NCI-H1048 (cell line): ENCODE results near the gene GHITM.
"Not testable (repeated sequence)": the region's sequence is repeated elsewhere in the genome, so short reads cannot be mapped to it uniquely, and the experiment has no call there.

ENCODE experiments used
- DNase-seq: peaks from one replicate; lab custom pipeline; 2025; lab: John Stamatoyannopoulos, UW

Gene GHITM

GRCh38 chr10:84148006-84148597 is 8.8 kb downstream of the GHITM start:
- not testable (repeated sequence) for DNase-seq

DNA sequence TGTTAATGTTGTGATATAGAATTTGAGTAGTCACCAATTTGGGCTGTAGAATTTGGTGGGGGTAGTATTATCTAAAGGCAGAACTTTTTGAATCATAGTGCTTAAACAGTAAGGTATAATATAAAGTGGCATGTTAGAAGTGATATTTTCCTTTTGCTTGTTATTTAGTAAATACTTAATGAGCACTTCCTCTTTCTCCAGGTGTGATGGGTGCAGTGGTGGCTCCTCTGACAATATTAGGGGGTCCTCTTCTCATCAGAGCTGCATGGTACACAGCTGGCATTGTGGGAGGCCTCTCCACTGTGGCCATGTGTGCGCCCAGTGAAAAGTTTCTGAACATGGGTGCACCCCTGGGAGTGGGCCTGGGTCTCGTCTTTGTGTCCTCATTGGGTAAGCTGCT is 10.5 kb downstream of the GHITM start:
- DNase-seq = no peak

GRCh38 chr10:84152769-84153168 is 13.5 kb downstream of the GHITM start:
- no peak for DNase-seq

- DNase-seq = no peak
Measured at GRCh38 chr10:84155521-84155920, 16.2 kb downstream of the GHITM start.

DNA sequence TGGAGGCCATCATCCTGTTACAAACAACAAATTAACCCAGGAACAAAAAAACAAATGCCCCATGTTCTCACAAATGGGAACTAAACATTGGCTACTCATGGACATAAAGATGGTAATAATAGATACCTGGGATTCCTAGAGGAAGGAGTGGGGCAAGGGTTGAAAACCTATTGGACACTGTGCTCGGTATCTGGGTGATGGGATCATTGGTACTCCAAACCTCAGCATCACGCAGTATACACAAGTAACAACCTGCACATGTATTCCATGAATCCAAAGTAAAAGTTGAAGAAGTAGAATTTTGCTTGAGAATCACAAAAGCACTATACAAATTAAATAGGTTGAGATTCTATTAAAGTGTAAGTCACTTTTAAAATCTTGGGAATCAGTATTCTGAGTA is 16.7 kb downstream of the GHITM start:
- DNase-seq = no peak

DNA sequence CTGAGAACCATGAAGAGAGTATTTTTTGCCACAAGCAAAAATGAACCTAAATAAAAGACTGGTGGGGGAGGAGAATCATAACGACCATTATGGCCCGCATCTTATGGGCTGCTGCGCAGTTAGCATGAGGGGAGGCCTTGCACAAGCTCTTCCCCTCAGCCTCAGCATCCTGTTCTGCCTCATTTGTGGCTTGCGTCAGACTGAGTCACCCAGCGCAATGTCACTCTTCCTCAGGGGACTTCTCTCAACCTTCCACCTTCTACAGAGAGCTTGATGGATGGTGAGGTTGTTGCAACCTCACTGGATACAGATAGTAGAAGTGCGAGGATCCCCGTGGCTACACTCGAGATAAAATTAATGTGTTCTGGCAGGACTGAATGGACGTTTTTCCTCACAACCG is 17.5 kb downstream of the GHITM start:
- no peak for DNase-seq

GRCh38 chr10:84158061-84158460 is 18.8 kb downstream of the GHITM start:
- DNase-seq = no peak

- no peak for DNase-seq
Measured at GRCh38 chr10:84158550-84158949, 19.2 kb downstream of the GHITM start.

- no peak for DNase-seq
Measured at GRCh38 chr10:84159076-84159685, 19.9 kb downstream of the GHITM start.

- DNase-seq = no peak
Measured at GRCh38 chr10:84160663-84161362, 21.5 kb downstream of the GHITM start.

- DNase-seq = no peak
Measured at GRCh38 chr10:84163996-84164395, 24.7 kb downstream of the GHITM start.

GRCh38 chr10:84164442-84164841 is 25.1 kb downstream of the GHITM start:
- no peak for DNase-seq

GRCh38 chr10:84166620-84167288 is 27.4 kb downstream of the GHITM start:
- no peak for DNase-seq

- DNase-seq = not testable (repeated sequence)
Measured at GRCh38 chr10:84167289-84167653, 28.0 kb downstream of the GHITM start.

DNA sequence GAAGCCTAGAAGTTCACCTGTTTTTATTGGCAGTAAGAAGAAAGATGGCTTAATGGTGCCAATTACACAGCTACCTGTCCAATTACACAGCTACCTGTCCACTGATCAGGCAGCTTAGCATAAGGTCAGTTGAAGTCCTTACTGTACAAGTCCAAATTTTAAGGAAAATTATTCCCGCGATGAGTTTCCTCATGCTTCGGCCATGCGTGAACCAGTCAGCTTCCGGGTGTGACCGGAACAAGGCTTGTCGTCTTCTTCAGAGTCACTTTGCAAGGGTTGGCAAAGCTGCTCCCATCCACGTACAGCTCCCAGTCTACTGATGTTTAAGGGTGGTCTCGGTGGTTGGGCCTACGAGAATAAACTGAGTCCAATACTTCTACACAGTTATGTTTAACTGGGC is 29.1 kb downstream of the GHITM start:
- DNase-seq = not testable (repeated sequence)

- not testable (repeated sequence) for DNase-seq
Measured at GRCh38 chr10:84171237-84171636, 31.9 kb downstream of the GHITM start.

DNA sequence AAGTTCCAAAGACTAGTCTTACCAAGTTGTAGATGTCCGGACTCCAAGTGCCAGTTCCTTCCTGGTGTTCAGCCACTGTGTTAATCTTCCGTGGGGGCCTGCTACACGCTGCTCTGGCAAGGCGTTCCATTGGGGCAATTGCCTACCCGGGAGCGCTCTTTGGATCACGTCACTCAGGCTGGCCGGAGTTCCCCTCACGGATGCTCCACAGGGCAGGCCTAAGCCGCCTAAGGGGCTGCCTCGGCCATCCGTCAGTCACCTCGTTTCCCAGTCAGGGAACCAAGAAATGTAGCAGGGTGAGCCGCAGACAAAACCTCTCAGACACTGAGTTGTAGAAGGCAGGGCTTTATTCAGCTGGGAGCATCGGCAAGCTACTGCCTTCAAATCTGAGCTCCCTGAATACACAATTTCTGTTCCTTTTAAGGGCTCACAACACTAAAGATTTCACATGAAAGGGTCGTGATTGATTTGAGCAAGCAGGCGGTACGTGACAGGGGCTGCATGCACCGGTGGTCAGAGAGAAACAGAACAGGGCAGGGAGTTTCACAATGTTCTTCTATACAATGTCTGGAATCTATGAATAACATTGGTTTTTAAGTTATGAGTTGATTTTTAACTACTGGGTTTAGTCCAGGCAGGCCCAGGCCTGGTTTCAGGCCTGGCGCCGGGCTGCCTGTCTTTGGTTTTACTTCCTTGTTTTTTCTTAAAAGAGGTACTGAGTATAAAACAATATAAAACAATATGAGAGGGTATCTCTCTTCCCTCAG is 32.6 kb downstream of the GHITM start:
- not testable (repeated sequence) for DNase-seq

GRCh38 chr10:84172467-84173356 is 33.4 kb downstream of the GHITM start:
- DNase-seq = no peak

- DNase-seq = no peak
Measured at GRCh38 chr10:84173501-84173929, 34.2 kb downstream of the GHITM start, which contains the start of gene GPR15LG. Gene GPR15LG, plus strand, starts transcription at chr10:84173801. Its CDS starts 51 bp downstream, at chr10:84173852.

- DNase-seq = no peak
Measured at GRCh38 chr10:84175436-84175835, 36.1 kb downstream of the GHITM start.

DNA sequence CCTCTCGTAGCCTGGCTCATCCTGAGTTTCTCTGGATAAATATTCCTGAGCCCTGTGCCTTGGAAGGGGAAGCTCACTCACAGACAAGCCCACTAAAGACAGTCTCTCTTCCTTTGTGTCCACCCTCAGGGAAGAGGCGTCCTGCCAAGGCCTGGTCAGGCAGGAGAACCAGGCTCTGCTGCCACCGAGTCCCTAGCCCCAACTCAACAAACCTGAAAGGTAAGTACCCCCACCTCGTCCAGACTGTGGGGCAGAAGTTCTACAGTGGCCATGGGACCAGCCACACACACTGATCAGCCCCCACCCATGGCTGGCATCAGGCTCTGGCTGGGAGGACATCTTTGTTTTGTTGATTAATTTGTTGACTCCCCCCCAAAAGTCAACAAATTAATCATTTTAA is 37.0 kb downstream of the GHITM start:
- no peak for DNase-seq
